Liver (tissue), 9 donors: Measurements from ENCODE around the gene GRID2IP. TPM values are rescaled to one million over a fixed set of nuclear protein-coding genes. Genes with fewer than 3 reads are reported as not detected.

ENCODE experiments used
- DNase-seq: peaks from one replicate; pipeline ENCODE4 v3.0.0-alpha.2; 2017; ENCODE audit warnings: low spot score
- H3K27ac ChIP-seq, 2 donors: one replicate each; pipeline ENCODE4 v1.7.0; 2013; ENCODE audit warnings: inconsistent platforms in 2 of 2, low read length in 2 of 2, control low read depth in 1 of 2, low read depth in 1 of 2, mild to moderate bottlenecking in 1 of 2
- H3K27me3 ChIP-seq, 4 donors: one replicate each; pipeline versions ENCODE4 v1.6.1 to v1.7.0; 2013; ENCODE audit warnings: low read length in 3 of 4, inconsistent platforms in 1 of 4, mild to moderate bottlenecking in 1 of 4, moderate library complexity in 1 of 4; ENCODE audit not compliant: control insufficient read depth in 4 of 4, insufficient read depth in 4 of 4
- H3K36me3 ChIP-seq, 4 donors: one replicate each; pipeline versions ENCODE4 v1.6.1 to v1.7.0; 2013; ENCODE audit warnings: low read length in 3 of 4, mild to moderate bottlenecking in 3 of 4, low read depth in 1 of 4, moderate library complexity in 1 of 4; ENCODE audit not compliant: control insufficient read depth in 4 of 4, insufficient read depth in 3 of 4
- H3K4me1 ChIP-seq, 4 donors: one replicate each; pipeline versions ENCODE4 v1.6.1 to v1.7.0; 2013; ENCODE audit warnings: low read length in 3 of 4, mild to moderate bottlenecking in 3 of 4, moderate library complexity in 1 of 4; ENCODE audit not compliant: control insufficient read depth in 4 of 4, insufficient read depth in 4 of 4
- H3K4me3 ChIP-seq, 3 donors: one replicate each; pipeline versions ENCODE4 v1.6.1 to v1.7.0; 2013; ENCODE audit warnings: low read length in 3 of 3, control low read depth in 1 of 3, low read depth in 1 of 3, mild to moderate bottlenecking in 1 of 3
- H3K9ac ChIP-seq, 2 donors: one replicate each; pipeline ENCODE4 v1.7.0; 2013; ENCODE audit warnings: low read length in 2 of 2, mild to moderate bottlenecking in 2 of 2, moderate library complexity in 2 of 2, control low read depth in 1 of 2, low read depth in 1 of 2
- H3K9me3 ChIP-seq, 4 donors: one replicate each; pipeline versions ENCODE4 v1.6.1 to v1.7.0; 2013; ENCODE audit warnings: low read length in 3 of 4; ENCODE audit not compliant: control insufficient read depth in 4 of 4
- EGR1 ChIP-seq, 2 donors: IDR thresholded peaks; 2 replicates each; pipeline ENCODE4 v1.6.1; 2016 to 2018; ENCODE audit warnings: antibody characterized with exemption in 2 of 2, low read depth in 2 of 2
- FOXA2 ChIP-seq: IDR thresholded peaks from 2 replicates; pipeline ENCODE4 v1.6.1; 2016; ENCODE audit warnings: antibody characterized with exemption
- GABPA ChIP-seq, 2 donors: IDR thresholded peaks in 1 of 2; conservative IDR thresholded peaks in 1 of 2; 2 replicates each; pipeline ENCODE4 v1.6.1; 2016; ENCODE audit warnings: antibody characterized with exemption in 2 of 2, mild to moderate bottlenecking in 1 of 2, moderate library complexity in 1 of 2
- HNF4A ChIP-seq, 2 donors: conservative IDR thresholded peaks; 2 replicates each; pipeline ENCODE4 v1.6.1; 2016; ENCODE audit warnings: antibody characterized with exemption in 2 of 2, mild to moderate bottlenecking in 2 of 2
- HNF4G ChIP-seq: IDR thresholded peaks from 2 replicates; pipeline ENCODE4 v1.6.1; 2016; ENCODE audit warnings: antibody characterized with exemption
- NR2F2 ChIP-seq: IDR thresholded peaks from 2 replicates; pipeline ENCODE4 v1.6.1; 2016; ENCODE audit warnings: antibody characterized with exemption
- REST ChIP-seq: IDR thresholded peaks from 2 replicates; pipeline ENCODE4 v1.6.1; 2016; ENCODE audit warnings: antibody characterized with exemption, mild to moderate bottlenecking
- SP1 ChIP-seq: IDR thresholded peaks from 2 replicates; pipeline ENCODE4 v1.6.1; 2018; ENCODE audit warnings: antibody characterized with exemption, mild to moderate bottlenecking
- TAF1 ChIP-seq: conservative IDR thresholded peaks from 2 replicates; pipeline ENCODE4 v1.6.1; 2016; ENCODE audit warnings: antibody characterized with exemption, mild to moderate bottlenecking
- YY1 ChIP-seq: IDR thresholded peaks from 2 replicates; pipeline ENCODE4 v1.6.1; 2016; ENCODE audit warnings: antibody characterized with exemption, mild to moderate bottlenecking
- WGBS: extraction: QIAGEN DNeasy Blood & Tissue Kit; methylation state at CpG from one replicate; pipeline ENCODE4 v1.1.7; 2013; 5-methylcytosine and 5-hydroxymethylcytosine counted together
- polyA plus RNA-seq, 2 donors: library from polyadenylated mRNA; stranded (reverse) in 1 of 2; unstranded in 1 of 2; fragments of 200-250 nt in 1 of 2; fragments of >200 nt in 1 of 2; fragmentation: Nextera tagmentation in 1 of 2; extraction: Ambion mirVana in 1 of 2; gene quantifications; one replicate each; pipeline versions ENCODE4 v1.2.1 to v1.2.3, GENCODE V29; 2013 to 2015
- total RNA-seq, 2 donors: library from RNA; depleted of rRNA; stranded (reverse); fragments of >200 nt; gene quantifications; one replicate each; pipeline ENCODE4 v1.2.3, GENCODE V29; 2014
- TF ChIP-seq, protein P1 (sequence below): IDR thresholded peaks from 2 replicates; pipeline ENCODE4 v1.6.1; 2016; ENCODE audit warnings: antibody characterized with exemption
- TF ChIP-seq, protein P2 (sequence below): fragments of 150-350 bp; IDR thresholded peaks from 2 replicates; pipeline ENCODE4 v1.5.1; 2017; ENCODE audit warnings: improper control_type of control experiment, low read depth, low read length; ENCODE audit not compliant: missing input control
- TF ChIP-seq, protein P3 (sequence below): IDR thresholded peaks from 2 replicates; pipeline ENCODE4 v1.6.1; 2016; ENCODE audit warnings: antibody characterized with exemption
- donor health status: healthy.
- donor health status: healthy.
- donor health status: healthy.
- donor health status: healthy.
- donor health status: healthy.

Gene GRID2IP
- total and polyA plus RNA-seq, 4 donors, result 0.05 to 0.08 TPM; not detected in 2

GRCh38 chr7:6496842-6497636 is 54.2 kb downstream of the GRID2IP start:
- Histone ChIP-seq H3K4me1 (no peaks in the 10 kb centered on the region), H3K4me3 (no peak overlapping the region), H3K36me3 (no peaks in the 10 kb centered on the region), H3K9me3 (no peaks in the 10 kb centered on the region), H3K27me3 (no peaks in the 10 kb centered on the region), H3K9ac (no peak overlapping the region), H3K27ac (no peak overlapping the region)
- TF ChIP-seq, protein P1, sequence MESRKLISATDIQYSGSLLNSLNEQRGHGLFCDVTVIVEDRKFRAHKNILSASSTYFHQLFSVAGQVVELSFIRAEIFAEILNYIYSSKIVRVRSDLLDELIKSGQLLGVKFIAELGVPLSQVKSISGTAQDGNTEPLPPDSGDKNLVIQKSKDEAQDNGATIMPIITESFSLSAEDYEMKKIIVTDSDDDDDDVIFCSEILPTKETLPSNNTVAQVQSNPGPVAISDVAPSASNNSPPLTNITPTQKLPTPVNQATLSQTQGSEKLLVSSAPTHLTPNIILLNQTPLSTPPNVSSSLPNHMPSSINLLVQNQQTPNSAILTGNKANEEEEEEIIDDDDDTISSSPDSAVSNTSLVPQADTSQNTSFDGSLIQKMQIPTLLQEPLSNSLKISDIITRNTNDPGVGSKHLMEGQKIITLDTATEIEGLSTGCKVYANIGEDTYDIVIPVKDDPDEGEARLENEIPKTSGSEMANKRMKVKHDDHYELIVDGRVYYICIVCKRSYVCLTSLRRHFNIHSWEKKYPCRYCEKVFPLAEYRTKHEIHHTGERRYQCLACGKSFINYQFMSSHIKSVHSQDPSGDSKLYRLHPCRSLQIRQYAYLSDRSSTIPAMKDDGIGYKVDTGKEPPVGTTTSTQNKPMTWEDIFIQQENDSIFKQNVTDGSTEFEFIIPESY, result no peak
- TF ChIP-seq TAF1, result no peak
- TF ChIP-seq HNF4A (conservative IDR thresholded peaks at IDR 0.05), result no peak
- no peak for TF ChIP-seq HNF4G
- DNase-seq, result no peak
- WGBS, result 88% methylated on average over 19 of the region's 19 CpGs

DNA sequence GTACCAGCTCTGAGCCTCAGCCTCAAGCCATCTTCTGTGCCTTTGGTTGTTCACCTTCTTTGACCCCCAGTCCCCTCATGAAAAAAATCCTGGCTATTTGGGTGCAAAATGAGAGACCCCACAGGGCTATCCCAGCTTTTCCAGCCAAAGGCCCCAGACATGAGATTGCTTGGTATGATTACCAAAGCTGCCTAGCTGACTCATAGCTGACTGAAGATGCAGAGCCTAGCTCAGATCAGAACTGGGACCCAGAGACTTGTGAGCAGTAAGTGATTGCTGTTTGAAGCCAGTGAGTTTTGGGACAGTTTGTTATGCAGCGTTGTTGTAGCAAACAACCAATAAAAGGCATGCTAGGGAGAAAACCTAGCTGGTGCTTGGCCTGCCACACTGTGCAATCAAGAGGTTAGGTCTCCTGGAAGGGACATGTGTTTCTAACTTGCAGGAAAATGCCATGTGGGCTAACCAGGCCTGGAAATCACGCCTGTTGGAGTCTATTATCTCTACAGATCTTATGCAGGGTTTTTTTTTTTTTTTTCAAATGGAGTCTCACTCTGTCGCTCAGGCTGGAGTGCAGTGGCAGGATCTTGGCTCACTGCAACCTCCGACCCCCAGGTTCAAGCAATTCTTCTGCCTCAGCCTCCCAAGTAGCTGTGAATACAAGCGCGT is 55.5 kb downstream of the GRID2IP start:
- Histone ChIP-seq H3K27ac (no peak overlapping the region), H3K36me3 (no peaks in the 10 kb centered on the region), H3K9me3 (no peaks in the 10 kb centered on the region), H3K4me1 (no peaks in the 10 kb centered on the region), H3K9ac (no peak overlapping the region), H3K4me3 (no peak overlapping the region), H3K27me3 (no peaks in the 10 kb centered on the region)
- DNase-seq, result no peak
- WGBS, result 95% methylated on average over 6 of the region's 6 CpGs
- TF ChIP-seq REST (no peak), FOXA2 (no peak), YY1 (no peak), HNF4A (conservative IDR thresholded peaks at IDR 0.05) (no peak), EGR1 (IDR thresholded peaks at IDR 0.05; ENCODE audit: low read depth in 2 of 2) (no peak), GABPA (IDR thresholded peaks at IDR 0.05 in 1 of 2, conservative IDR thresholded peaks at IDR 0.05 in 1 of 2) (no peak), TAF1 (no peak), NR2F2 (no peak), SP1 (no peak)
- TF ChIP-seq, protein P1, result no peak
- TF ChIP-seq, protein P2, sequence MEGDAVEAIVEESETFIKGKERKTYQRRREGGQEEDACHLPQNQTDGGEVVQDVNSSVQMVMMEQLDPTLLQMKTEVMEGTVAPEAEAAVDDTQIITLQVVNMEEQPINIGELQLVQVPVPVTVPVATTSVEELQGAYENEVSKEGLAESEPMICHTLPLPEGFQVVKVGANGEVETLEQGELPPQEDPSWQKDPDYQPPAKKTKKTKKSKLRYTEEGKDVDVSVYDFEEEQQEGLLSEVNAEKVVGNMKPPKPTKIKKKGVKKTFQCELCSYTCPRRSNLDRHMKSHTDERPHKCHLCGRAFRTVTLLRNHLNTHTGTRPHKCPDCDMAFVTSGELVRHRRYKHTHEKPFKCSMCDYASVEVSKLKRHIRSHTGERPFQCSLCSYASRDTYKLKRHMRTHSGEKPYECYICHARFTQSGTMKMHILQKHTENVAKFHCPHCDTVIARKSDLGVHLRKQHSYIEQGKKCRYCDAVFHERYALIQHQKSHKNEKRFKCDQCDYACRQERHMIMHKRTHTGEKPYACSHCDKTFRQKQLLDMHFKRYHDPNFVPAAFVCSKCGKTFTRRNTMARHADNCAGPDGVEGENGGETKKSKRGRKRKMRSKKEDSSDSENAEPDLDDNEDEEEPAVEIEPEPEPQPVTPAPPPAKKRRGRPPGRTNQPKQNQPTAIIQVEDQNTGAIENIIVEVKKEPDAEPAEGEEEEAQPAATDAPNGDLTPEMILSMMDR, result no peak
- TF ChIP-seq, protein P3, sequence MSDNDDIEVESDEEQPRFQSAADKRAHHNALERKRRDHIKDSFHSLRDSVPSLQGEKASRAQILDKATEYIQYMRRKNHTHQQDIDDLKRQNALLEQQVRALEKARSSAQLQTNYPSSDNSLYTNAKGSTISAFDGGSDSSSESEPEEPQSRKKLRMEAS, result no peak
